SW 1271 (cell line): Measurements from ENCODE around the gene PTPN6.

Experiments
- DNase-seq, 2 experiments: peaks; one replicate each; lab custom pipeline; 2025; lab: John Stamatoyannopoulos, UW

The PTPN6 gene

DNA sequence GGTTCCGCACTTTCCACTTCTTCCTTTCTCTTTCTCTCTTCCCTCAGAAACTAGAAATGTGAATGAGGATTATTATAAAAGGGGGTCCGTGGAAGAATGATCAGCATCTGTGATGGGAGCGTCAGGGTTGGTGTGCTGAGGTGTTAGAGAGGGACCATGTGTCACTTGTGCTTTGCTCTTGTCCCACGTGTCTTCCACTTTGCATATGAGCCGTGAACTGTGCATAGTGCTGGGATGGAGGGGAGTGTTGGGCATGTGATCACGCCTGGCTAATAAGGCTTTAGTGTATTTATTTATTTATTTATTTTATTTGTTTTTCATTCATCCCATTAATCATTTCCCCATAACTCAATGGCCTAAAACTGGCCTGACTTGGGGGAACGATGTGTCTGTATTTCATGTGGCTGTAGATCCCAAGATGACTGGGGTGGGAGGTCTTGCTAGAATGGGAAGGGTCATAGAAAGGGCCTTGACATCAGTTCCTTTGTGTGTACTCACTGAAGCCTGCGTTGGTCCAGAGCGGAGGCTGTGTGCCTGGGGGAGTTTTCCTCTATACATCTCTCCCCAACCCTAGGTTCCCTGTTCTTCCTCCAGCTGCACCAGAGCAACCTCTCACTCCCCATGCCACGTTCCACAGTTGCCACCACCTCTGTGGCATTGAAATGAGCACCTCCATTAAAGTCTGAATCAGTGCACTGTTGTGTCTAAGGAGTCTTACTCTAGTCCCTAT, 28.0 kb upstream of the PTPN6 start:
- DNase-seq: no peak

DNA sequence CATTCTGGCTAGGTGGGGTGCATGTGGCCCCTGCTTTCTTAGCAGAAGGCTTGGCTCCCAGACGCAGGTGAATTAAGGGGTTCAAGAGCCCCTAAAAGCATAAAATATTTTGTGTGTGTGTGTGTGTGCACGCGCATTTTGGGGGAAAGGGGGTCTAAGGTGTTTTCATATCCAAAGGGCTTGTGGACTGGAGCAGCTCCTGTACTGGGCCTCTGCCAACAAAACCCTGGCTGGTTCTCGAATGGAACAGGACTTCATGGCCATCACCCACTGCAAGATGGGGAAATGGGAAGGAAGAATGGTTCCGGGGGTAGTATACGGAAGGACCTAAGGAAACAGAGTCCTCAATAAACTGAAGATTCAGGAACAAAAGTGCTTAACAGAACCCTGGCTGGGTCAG, 27.3 kb upstream of the PTPN6 start:
- DNase-seq: no peak

DNA sequence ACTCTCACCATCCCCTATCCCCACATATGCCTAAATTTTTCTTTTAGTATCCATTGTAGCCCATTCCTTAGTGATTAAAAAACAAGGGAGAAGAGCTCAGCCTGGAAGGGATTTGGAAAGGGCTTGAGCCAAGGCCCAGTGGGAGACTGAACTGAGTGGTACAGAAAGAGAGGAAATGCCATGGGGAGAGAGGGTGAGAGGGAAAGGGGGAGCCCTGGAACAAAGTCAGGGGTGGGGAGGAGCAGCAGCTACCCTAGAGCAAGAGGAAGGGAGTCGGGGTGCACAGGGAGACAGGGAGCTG, 26.0 kb upstream of the PTPN6 start:
- no peak for DNase-seq

DNA sequence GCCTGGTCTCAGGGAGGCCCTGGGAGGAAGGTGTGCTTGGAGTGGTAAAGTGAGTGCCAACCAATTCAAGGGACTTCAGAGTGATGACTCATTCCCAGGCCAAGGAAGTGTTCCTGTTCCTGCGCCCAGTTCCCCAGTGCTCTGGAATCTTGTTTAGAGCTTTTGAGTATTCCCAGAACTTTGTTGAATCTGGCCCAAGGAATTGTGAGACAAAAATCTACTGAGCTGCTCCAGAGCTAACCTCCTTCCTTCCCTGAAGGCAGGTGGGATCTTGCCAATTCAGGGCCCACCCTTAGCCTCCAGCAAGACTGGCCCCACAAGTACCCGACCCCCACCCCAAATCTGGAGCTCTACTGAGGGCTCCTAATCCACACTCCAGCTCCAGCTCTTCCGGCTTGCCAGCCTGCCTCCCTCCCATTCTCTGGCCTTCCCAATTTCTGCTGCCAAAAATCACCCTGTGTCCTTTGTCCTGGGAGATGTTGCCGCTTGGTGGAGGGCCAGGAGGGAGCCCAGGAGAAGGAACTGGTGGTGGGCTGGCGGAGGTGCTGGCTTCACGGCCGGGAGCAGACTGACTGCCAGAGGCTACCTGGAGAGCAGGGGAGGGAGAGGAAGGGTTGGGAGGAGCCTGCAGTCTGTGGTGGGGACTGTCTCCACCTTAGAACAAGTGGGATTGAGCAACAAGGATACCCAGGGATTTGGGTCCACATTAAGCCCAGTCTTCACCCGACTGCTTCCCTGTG, 25.4 kb upstream of the PTPN6 start:
- peak; percentile 59 to 88 for DNase-seq

DNA sequence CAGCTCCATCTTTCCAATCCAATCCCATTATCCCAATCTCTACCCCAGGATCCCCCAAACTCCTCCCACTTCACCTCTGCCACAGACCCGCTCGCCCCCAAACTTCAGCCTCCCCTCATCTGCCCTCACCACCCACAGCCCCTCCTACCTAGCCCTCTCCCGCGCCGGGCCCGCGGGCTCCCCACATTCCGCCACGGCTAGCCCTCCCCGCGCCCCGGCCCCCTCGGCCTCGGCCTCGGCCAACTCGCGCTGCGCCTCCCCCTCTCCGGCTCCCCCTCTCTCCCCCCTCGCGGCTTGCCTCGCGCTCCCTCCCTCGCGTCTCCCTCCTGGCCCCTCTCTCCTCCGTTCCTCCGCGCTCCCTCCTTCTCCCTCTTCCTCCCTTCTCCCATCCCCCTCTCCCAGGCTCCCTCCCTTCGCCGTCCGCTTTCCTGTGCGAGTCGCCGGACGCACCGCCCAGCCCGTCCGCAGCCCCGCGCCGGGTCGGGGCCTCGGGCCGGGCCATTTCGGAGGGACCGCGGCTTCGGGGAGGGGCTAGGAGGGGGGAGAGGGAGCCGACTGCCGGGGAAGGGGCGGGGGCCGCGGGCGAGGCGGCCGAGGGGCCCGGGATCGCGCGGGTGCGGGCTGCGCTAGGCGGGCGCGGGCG, 23.7 kb upstream of the PTPN6 start, which contains the start of gene ATN1:
TSS of gene ATN1 (plus strand) at position 581 of the 643 bp plus-strand sequence. CDS start 6,043 bp downstream, outside the sequence.
- peak in 1 of 2 experiments; percentile 68 for DNase-seq

DNA sequence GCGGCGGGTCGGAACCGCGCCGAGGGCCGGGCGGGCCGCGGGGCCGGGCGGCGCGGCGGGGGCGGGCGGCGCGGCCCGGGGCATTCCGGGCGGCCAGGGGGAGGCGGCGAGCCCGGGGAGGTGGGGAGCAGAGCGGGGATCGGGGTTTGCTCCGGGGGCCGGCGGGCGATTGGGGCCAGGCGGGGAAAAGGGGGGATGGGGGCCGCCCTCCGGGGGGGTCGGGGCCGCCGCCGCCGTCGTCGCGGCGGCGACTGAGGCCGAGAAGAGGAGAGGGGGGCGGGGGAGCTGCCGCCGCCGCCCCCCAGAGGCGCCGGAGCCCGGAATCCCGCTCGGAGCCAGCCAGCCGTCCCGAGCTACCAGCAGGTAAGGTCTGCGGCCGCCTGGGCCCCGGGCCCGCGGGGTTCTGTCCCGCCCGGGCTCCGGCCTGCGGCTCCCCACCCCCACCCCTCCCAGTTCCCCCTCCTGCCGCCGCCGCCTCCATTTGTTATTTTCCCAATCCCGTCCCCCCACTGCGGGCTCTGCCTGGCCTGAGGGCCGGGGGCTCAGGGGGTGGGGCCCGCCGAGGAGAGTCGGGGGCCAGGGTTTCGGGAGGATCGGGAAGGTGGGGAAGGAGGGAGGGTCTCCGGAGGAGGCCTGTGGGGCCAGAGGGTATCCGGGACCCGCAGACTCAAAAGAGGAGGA, 23.0 kb upstream of the PTPN6 start:
- no peak for DNase-seq

DNA sequence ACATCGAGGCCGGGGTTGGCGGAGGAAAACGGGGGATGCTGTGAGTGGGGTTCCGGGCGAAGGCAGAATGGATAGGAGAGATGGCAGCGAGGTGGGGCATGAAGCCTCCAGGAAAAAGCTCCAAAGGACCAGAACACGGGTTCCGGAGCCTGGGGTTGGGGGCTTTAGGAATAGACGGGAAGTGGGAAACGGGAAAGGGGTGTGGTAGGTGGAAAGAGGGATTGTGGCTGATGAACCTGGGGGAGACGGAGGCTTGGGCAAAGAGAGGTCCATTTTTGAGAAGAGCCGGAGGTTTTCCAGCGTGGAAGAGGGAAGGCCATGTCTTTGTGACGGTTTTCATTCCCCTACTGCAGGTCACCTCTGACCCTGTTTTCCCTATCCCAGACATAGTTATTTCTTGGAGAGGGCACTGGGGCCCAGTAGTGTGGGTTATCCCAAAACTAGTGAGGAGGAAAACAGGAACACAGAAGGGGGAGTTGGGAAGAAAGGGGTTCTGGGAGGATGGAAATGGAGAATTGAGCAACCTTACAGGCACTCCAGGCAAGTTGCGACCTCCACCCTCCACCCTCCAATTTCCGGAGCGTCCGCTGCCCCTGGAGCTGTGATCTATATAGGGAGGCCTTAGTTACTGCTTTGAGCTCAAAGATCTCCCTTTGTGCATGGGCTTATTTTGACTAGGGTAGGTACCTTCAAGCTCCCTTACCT, 22.3 kb upstream of the PTPN6 start:
- no peak for DNase-seq

DNA sequence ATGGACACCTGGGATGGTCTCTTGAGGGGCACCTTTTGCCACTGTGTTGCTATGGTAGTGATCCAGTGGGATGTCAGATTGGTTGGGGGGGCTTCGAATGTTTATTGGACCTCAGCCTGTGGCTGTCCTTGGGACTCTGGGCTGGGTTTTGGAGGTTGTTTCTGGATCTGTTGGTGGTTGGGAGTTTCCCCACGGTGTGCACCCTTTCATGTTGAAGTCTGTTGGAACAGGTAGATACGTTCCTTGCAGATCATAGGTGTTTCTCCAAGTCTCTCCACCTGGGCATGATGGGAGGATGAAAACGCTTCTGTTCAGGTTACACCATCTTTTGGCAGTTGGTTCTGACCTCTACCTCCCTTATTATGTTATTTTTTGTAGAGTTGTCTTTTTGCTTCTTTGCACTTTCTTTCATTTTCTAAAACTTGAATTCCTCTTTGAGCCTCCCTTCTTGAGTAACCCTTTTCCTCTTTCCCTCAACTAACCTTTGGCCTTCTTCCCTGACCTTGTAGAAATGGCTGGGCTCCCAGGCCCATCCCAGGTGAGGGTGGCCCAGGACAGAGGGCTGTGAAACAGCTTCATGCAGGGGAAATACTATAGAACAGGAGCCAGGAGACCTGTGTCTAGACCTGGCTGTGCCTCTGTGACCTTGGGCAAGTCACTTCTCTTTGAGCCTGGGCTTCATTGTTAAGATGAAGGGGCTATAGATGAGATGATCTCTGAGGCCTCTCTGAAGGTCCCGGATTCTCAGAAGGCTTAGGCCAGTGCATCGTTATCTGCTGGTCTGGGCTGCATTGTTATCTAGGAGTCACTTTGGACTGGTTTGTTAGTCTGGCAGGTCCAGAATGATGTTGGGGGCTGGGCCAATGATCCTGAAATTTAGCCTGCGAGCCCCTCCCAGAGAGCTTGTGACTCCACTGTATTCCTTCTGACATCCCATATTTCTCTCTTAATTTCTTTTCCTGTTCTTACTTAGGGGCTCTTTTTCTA, 21.4 kb upstream of the PTPN6 start:
- no peak for DNase-seq

DNA sequence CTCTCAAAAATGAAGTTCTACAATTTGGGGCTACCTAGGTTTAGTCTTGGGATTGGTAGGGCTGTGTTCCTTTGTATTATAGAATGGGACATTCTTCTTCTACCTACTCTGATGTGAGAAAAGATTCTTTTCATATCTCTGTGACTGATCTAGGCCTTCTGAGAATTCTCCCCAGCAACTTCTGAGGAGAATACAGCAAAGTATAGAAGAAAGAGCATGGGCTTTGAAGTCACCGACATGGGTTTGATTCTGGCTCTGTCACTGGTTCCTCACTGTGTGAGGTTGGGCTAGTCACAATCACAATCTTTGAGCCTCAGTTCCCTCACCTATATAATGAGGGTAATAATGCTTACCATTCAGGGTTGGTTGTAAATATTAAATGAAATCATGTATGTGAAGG, 18.4 kb upstream of the PTPN6 start:
- DNase-seq: no peak

DNA sequence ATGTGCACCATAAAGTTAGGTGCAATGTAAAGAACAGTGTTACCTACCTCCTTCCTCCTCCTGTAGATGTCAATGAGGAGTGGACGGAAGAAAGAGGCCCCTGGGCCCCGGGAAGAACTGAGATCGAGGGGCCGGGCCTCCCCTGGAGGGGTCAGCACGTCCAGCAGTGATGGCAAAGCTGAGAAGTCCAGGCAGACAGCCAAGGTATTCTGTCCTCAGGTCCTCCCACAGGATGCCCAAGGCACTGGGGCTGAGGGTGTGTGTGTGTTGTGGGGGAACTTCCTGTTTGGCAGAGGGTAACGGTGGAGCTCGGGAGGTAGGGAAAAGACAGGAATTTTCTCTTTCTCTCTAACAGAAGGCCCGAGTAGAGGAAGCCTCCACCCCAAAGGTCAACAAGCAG, 17.0 kb upstream of the PTPN6 start:
- DNase-seq: peak in 1 of 2 experiments; percentile 52

DNA sequence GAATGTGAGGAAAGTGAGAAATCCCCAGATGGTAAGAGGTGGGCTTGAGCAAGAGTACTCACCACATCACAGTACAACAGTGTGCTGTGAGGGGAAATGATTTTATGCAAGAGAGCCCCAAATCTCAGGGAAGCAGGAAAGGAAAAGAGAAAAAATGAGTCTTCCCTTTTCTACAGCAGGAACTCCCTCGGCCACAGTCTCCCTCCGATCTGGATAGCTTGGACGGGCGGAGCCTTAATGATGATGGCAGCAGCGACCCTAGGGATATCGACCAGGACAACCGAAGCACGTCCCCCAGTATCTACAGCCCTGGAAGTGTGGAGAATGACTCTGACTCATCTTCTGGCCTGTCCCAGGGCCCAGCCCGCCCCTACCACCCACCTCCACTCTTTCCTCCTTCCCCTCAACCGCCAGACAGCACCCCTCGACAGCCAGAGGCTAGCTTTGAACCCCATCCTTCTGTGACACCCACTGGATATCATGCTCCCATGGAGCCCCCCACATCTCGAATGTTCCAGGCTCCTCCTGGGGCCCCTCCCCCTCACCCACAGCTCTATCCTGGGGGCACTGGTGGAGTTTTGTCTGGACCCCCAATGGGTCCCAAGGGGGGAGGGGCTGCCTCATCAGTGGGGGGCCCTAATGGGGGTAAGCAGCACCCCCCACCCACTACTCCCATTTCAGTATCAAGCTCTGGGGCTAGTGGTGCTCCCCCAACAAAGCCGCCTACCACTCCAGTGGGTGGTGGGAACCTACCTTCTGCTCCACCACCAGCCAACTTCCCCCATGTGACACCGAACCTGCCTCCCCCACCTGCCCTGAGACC, 15.6 kb upstream of the PTPN6 start:
- no peak for DNase-seq

DNA sequence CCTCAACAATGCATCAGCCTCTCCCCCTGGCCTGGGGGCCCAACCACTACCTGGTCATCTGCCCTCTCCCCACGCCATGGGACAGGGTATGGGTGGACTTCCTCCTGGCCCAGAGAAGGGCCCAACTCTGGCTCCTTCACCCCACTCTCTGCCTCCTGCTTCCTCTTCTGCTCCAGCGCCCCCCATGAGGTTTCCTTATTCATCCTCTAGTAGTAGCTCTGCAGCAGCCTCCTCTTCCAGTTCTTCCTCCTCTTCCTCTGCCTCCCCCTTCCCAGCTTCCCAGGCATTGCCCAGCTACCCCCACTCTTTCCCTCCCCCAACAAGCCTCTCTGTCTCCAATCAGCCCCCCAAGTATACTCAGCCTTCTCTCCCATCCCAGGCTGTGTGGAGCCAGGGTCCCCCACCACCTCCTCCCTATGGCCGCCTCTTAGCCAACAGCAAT, 14.9 kb upstream of the PTPN6 start:
- DNase-seq: no peak

DNA sequence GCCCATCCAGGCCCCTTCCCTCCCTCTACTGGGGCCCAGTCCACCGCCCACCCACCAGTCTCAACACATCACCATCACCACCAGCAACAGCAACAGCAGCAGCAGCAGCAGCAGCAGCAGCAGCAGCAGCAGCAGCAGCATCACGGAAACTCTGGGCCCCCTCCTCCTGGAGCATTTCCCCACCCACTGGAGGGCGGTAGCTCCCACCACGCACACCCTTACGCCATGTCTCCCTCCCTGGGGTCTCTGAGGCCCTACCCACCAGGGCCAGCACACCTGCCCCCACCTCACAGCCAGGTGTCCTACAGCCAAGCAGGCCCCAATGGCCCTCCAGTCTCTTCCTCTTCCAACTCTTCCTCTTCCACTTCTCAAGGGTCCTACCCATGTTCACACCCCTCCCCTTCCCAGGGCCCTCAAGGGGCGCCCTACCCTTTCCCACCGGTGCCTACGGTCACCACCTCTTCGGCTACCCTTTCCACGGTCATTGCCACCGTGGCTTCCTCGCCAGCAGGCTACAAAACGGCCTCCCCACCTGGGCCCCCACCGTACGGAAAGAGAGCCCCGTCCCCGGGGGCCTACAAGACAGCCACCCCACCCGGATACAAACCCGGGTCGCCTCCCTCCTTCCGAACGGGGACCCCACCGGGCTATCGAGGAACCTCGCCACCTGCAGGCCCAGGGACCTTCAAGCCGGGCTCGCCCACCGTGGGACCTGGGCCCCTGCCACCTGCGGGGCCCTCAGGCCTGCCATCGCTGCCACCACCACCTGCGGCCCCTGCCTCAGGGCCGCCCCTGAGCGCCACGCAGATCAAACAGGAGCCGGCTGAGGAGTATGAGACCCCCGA, 14.3 kb upstream of the PTPN6 start:
- no peak for DNase-seq

DNA sequence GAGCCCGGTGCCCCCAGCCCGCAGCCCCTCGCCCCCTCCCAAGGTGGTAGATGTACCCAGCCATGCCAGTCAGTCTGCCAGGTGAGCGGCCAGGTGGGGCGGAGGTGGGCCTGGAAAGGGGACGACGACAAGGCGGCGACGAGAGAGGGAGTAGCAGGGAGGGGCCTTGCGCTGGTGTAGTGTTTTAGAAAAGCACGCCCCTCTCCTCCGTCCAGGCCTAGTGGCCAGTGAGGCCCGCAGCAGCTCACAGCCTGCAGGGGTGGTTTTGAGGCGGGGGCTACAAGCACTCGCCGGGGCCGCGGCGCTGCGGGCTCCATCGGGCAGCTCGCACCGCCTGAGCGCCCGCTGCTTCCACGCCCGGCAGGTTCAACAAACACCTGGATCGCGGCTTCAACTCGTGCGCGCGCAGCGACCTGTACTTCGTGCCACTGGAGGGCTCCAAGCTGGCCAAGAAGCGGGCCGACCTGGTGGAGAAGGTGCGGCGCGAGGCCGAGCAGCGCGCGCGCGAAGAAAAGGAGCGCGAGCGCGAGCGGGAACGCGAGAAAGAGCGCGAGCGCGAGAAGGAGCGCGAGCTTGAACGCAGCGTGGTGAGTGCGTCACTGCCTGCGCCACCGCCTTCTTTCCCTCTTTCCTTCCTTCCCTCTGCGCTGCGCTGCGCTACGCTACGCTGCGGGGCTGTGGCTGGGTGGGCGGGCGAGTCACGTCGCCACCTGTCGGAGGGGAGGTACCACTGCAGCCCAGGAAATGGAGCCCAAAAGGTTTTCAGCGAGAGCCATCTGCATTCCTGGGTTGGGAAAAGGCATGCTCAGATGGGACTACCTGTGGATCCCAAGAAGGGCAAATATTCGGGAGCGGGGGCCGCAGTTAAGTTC, 13.4 kb upstream of the PTPN6 start:
- peak; percentile 87 to 94 for DNase-seq

DNA sequence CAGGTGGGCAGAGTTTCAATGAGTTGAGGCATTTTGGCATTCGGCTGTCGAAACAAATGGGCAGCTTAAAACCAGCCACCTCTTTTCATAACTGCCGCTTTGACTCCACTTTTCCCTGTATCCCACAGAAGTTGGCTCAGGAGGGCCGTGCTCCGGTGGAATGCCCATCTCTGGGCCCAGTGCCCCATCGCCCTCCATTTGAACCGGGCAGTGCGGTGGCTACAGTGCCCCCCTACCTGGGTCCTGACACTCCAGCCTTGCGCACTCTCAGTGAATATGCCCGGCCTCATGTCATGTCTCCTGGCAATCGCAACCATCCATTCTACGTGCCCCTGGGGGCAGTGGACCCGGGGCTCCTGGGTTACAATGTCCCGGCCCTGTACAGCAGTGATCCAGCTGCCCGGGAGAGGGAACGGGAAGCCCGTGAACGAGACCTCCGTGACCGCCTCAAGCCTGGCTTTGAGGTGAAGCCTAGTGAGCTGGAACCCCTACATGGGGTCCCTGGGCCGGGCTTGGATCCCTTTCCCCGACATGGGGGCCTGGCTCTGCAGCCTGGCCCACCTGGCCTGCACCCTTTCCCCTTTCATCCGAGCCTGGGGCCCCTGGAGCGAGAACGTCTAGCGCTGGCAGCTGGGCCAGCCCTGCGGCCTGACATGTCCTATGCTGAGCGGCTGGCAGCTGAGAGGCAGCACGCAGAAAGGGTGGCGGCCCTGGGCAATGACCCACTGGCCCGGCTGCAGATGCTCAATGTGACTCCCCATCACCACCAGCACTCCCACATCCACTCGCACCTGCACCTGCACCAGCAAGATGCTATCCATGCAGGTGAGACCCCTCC, 12.6 kb upstream of the PTPN6 start:
- no peak for DNase-seq

DNA sequence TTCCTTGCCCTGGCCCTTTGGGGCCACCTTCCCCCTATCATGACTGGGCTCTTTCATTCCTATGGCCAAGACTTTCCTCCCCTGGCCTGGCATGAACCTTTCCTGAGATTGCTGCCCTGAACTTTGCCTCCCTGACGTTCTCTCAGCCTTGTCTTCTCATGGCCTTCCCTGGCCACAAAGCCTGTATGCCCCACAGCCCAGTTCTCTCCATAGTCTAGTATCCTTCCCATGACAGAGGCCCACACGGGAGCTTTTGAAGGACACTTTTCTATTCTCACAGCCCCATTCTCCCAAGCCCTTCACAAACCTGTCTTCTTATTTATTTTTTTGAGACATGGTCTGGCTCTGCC, 12.0 kb upstream of the PTPN6 start:
- DNase-seq: no peak

DNA sequence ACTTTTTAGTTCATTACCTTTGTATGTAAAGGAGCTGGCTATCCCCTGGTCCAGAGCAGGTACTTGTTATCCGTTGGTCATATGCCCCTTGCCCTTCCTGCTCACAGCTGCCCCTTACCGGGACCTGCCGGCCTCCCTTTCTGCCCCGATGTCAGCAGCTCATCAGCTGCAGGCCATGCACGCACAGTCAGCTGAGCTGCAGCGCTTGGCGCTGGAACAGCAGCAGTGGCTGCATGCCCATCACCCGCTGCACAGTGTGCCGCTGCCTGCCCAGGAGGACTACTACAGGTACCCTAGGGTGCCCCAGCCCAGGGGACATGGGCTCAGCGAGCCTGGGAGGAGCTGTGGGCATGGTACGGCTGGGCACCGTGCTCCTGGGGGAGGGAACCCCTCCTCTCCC, 9.9 kb upstream of the PTPN6 start:
- no peak for DNase-seq
